K562 (cell line): Measurements from ENCODE around the gene RNF113B. TPM values are rescaled to one million over a fixed set of nuclear protein-coding genes. Genes with fewer than 3 reads are reported as not detected.

Source experiments
- ATAC-seq: fragments of 200-7000 bp; cut with Tn5 transposase; 3 replicates; pipeline ENCODE4 v1.9.1; 2020; ENCODE audit warnings: moderate library complexity
- BruUV-seq: library from RNA; stranded (reverse); fragments of 400-500 nt; replicated peaks from 2 replicates; lab custom pipeline; 2021; lab: Mats Ljungman, UMichigan
- CTCF ChIA-PET: fragments of 300-600 bp; formaldehyde crosslinking; extraction: SDS; loops from one replicate; lab custom pipeline; 2021; ENCODE audit warnings: low intra/inter-chr PET ratio; lab: Yijun Ruan, JAX
- POLR2A ChIA-PET: fragments of 300-600, 350-650 bp; sonication (Branson Sonifier 250); formaldehyde crosslinking; extraction: SDS; loops from one replicate; lab custom pipeline; 2021; ENCODE audit warnings: antibody characterized with exemption, inconsistent platforms; lab: Yijun Ruan, JAX
- DNase-seq, 4 experiments: peaks; one replicate each; pipeline versions ENCODE4 v3.0.0 to v3.0.0-alpha.2; 2011 to 2018; ENCODE audit warnings: low spot score in 3 of 4, mixed read lengths in 3 of 4; ENCODE audit errors: extremely low read depth in 1 of 4
- FAIRE-seq: peaks from 2 replicates; lab custom pipeline; 2011; peaks lifted over from hg19 to GRCh38; lab: Jason Lieb, UNC
- H2AFZ ChIP-seq: 2 replicates; pipeline ENCODE4 v1.6.0; 2011; ENCODE audit warnings: low read depth, low read length, control low read depth, inconsistent platforms
- H3K27ac ChIP-seq: fragments of 200-600 bp; 3 replicates; pipeline ENCODE4 v1.8.0; 2011; ENCODE audit warnings: low read depth, mild to moderate bottlenecking, control low read depth, inconsistent platforms, low read length, moderate library complexity, mixed read lengths; ENCODE audit errors: extremely low read depth
- H3K27me3 ChIP-seq, 2 experiments: fragments of 300-600 bp in 1 of 2; 2 replicates in 1 of 2; 3 replicates in 1 of 2; pipeline versions ENCODE4 v1.6.0 to v1.8.0; 2011; ENCODE audit warnings: inconsistent platforms in 2 of 2, low read length in 2 of 2, mild to moderate bottlenecking in 1 of 2, mixed read lengths in 1 of 2, moderate library complexity in 1 of 2; ENCODE audit not compliant: control insufficient read depth in 2 of 2, insufficient read depth in 2 of 2
- H3K36me3 ChIP-seq: fragments of 300-600 bp; 3 replicates; pipeline ENCODE4 v1.8.0; 2011; ENCODE audit warnings: mild to moderate bottlenecking, low read length, inconsistent platforms; ENCODE audit not compliant: control insufficient read depth, insufficient read depth
- H3K4me1 ChIP-seq, 2 experiments: fragments of 200-600 bp in 1 of 2; replicated peaks in 1 of 2; 2 replicates in 1 of 2; 3 replicates in 1 of 2; pipeline versions ENCODE4 v1.5.1 to v1.8.0; 2011; ENCODE audit warnings: inconsistent platforms in 2 of 2, low read length in 2 of 2, mild to moderate bottlenecking in 1 of 2, mixed read lengths in 1 of 2, moderate library complexity in 1 of 2; ENCODE audit not compliant: control insufficient read depth in 2 of 2, insufficient read depth in 2 of 2
- H3K4me2 ChIP-seq: 2 replicates; pipeline ENCODE4 v1.6.1; 2011; ENCODE audit warnings: low read length, control low read depth, inconsistent platforms, mixed read lengths; ENCODE audit not compliant: insufficient read depth
- H3K4me3 ChIP-seq: fragments of 200-600 bp; sonication (generic), shearing (Covaris generic); 2 replicates; pipeline ENCODE4 v1.5.1; 2016; ENCODE audit warnings: control low read depth, inconsistent platforms
- H3K79me2 ChIP-seq: fragments of 200-600 bp; 3 replicates; pipeline ENCODE4 v1.8.0; 2011; ENCODE audit warnings: low read length, inconsistent platforms; ENCODE audit not compliant: control insufficient read depth, insufficient read depth
- H3K9ac ChIP-seq, 2 experiments: 2 replicates each; pipeline versions ENCODE4 v1.6.0 to v1.6.1; 2011; ENCODE audit warnings: low read depth in 2 of 2, low read length in 2 of 2, control low read depth in 1 of 2, inconsistent platforms in 1 of 2, mild to moderate bottlenecking in 1 of 2, mixed read lengths in 1 of 2; ENCODE audit not compliant: insufficient read depth in 1 of 2
- H3K9me1 ChIP-seq: one replicate; pipeline ENCODE4 v1.6.0; 2011; ENCODE audit warnings: inconsistent platforms, mild to moderate bottlenecking, low read length, moderate library complexity; ENCODE audit not compliant: control insufficient read depth, insufficient read depth
- H3K9me3 ChIP-seq: replicated peaks from 2 replicates; pipeline ENCODE4 v1.5.1; 2011; ENCODE audit warnings: low read depth, low read length, inconsistent platforms; ENCODE audit not compliant: control insufficient read depth, insufficient read depth
- H4K20me1 ChIP-seq: replicated peaks from 2 replicates; pipeline ENCODE4 v1.6.1; 2011; ENCODE audit warnings: low read length, inconsistent platforms, mixed read lengths; ENCODE audit not compliant: control insufficient read depth, insufficient read depth
- ATF4 ChIP-seq: fragments of 450-650 bp; formaldehyde crosslinking; IDR thresholded peaks from 2 replicates; pipeline ENCODE4 v1.4.0; 2022; ENCODE audit warnings: mild to moderate bottlenecking, moderate library complexity
- ATF6 ChIP-seq: sonication (generic); formaldehyde crosslinking; IDR thresholded peaks from 2 replicates; pipeline ENCODE4 v1.4.0; 2020; ENCODE audit warnings: mild to moderate bottlenecking, missing genetic modification reagents
- BHLHE40 ChIP-seq: IDR thresholded peaks from 2 replicates; pipeline ENCODE4 v1.6.1; 2011; ENCODE audit warnings: low read length, improper control_type of control experiment
- CHD4 ChIP-seq: fragments of 200-600 bp; sonication (generic); IDR thresholded peaks from 3 replicates; pipeline ENCODE4 v1.6.1; 2012; ENCODE audit warnings: low read depth, mild to moderate bottlenecking, mixed read lengths, low read length, inconsistent platforms; ENCODE audit not compliant: insufficient read depth, insufficient replicate concordance, poor library complexity, severe bottlenecking
- DNMT1 ChIP-seq: fragments of 450-650 bp; IDR thresholded peaks from 2 replicates; pipeline ENCODE4 v1.6.1; 2016; ENCODE audit warnings: antibody characterized with exemption, mild to moderate bottlenecking
- FOXA1 ChIP-seq: fragments of 450-650 bp; IDR thresholded peaks from 2 replicates; pipeline ENCODE4 v1.6.1; 2016; ENCODE audit warnings: mild to moderate bottlenecking, borderline replicate concordance
- GABPB2 ChIP-seq: fragments of 250-450 bp; sonication (Bioruptor Pico); conservative IDR thresholded peaks from 2 replicates; pipeline ENCODE4 v1.5.1; 2021; ENCODE audit warnings: mild to moderate bottlenecking
- KLF1 ChIP-seq: fragments of 450-650 bp; IDR thresholded peaks from 2 replicates; pipeline ENCODE4 v1.6.1; 2016; ENCODE audit warnings: missing genetic modification characterization, missing compliant biosample characterization
- NRF1 ChIP-seq, 2 experiments: fragments of 450-650 bp; IDR thresholded peaks in 1 of 2; conservative IDR thresholded peaks in 1 of 2; 2 replicates each; pipeline ENCODE4 v1.6.1; 2014; ENCODE audit warnings: mild to moderate bottlenecking in 2 of 2
- PTRF ChIP-seq: fragments of 450-650 bp; IDR thresholded peaks from 2 replicates; pipeline ENCODE4 v1.6.1; 2016; ENCODE audit warnings: mild to moderate bottlenecking, missing genetic modification characterization, missing compliant biosample characterization
- RB1 ChIP-seq: fragments of 450-650 bp; IDR thresholded peaks from 2 replicates; pipeline ENCODE4 v1.6.1; 2017; ENCODE audit warnings: low read depth, mild to moderate bottlenecking
- THRAP3 ChIP-seq: fragments of 450-650 bp; IDR thresholded peaks from 2 replicates; pipeline ENCODE4 v1.6.1; 2016; ENCODE audit warnings: mild to moderate bottlenecking, inconsistent platforms, borderline replicate concordance
- ZBTB7A ChIP-seq: IDR thresholded peaks from 2 replicates; pipeline ENCODE4 v1.6.1; 2011; ENCODE audit warnings: low read depth, mild to moderate bottlenecking, low read length, moderate library complexity, borderline replicate concordance; ENCODE audit not compliant: control insufficient read depth
- WGBS: fragments of 100-300 bp; shearing (Covaris generic); methylation state at CpG from one replicate; pipeline ENCODE4 v1.1.6; 2016; ENCODE audit warnings: low coverage, mixed read lengths; ENCODE audit not compliant: insufficient coverage; ENCODE audit errors: missing lambda C conversion rate; 5-methylcytosine and 5-hydroxymethylcytosine counted together
- in situ Hi-C: fragments of 300-500 bp; cut with MboI; formaldehyde crosslinking; loops from 4 replicates; pipeline ENCODE4 v1.15.0; 2018; ENCODE audit warnings: inconsistent platforms, mixed read lengths
- intact Hi-C: fragments of 100-400 bp; cut with micrococcal nuclease; formaldehyde crosslinking; loops from 2 replicates; pipeline ENCODE4 v1.14.2; 2022
- polyA plus RNA-seq, 8 experiments: library from polyadenylated mRNA; depleted of rRNA in 4 of 8; stranded (reverse) in 5 of 8; unstranded in 3 of 8; fragments of >200 nt; fragmentation: Nextera tagmentation in 2 of 8; fragmentation: Illumina TruSeq in 1 of 8; extraction: Ambion mirVana in 2 of 8; extraction: Trizol in 1 of 8; gene quantifications; 2 replicates each; pipeline versions ENCODE4 v1.2.1 to v1.2.3, GENCODE V29; 2011 to 2014; ENCODE audit warnings: inconsistent platforms in 1 of 8, missing spikeins in 1 of 8
- total RNA-seq, 7 experiments: library from RNA; depleted of rRNA in 6 of 7; stranded (reverse); fragments of >200 nt in 6 of 7; fragmentation: Illumina TruSeq in 2 of 7; extraction: Trizol in 2 of 7; gene quantifications; 2 replicates each; pipeline versions ENCODE4 v1.2.1 to v1.2.3, GENCODE V29; 2011 to 2021; ENCODE audit warnings: low replicate concordance in 1 of 7
- TF ChIP-seq, protein P1 (sequence below): fragments of 450-650 bp; formaldehyde crosslinking; IDR thresholded peaks from 2 replicates; pipeline ENCODE4 v1.4.0; 2022; ENCODE audit warnings: missing genetic modification characterization

RNF113B gene
- total and polyA plus RNA-seq, 9 of the 15 experiments (the other 6 are each of a cell fraction or from before 2014, with no cell fraction given), result 0.09 TPM; not detected in 8

DNA sequence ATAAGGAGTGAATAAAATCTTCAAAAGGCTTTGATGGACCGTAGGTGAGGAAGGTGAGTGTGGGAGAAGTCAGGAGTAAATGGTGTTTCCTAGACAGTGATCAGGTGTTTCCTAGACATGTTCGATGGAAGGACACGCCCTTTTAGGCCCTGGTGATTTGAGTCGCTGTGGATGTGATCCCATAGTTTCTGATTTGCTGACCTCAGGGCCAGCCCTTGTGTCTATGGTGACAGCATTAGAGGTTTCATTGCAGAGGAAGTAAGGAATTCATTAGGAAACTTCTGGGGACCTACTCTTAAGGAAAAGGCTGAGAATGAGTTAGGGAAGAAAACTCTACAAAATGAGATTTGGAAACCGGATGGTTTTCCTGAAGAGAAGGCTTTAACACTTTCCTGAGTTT is 31.5 kb upstream of the RNF113B start:
- ATAC-seq, result no peak
- H3K79me2 ChIP-seq, result no peaks in the 10 kb centered on the region
- H3K4me2 ChIP-seq, result no peak overlapping the region
- no peaks in the 10 kb centered on the region for H3K4me1 ChIP-seq
- H3K4me3 ChIP-seq, result no peak overlapping the region
- peaks cover 0 to 7% of the 10 kb centered on the region in 2 experiments; a peak in 2 of 5 replicates for H3K27me3 ChIP-seq
- FAIRE-seq, result no peak
- H3K36me3 ChIP-seq, result no peaks in the 10 kb centered on the region
- no peak for TF ChIP-seq ZBTB7A
- TF ChIP-seq CHD4, result no peak
- no peak for TF ChIP-seq GABPB2 (CRISPR knock-in tag)
- no peak for TF ChIP-seq BHLHE40
- no peak for TF ChIP-seq RB1
- no peak for TF ChIP-seq ATF6 (CRISPR knock-in tag)
- no peak for TF ChIP-seq ATF4
- no peak for TF ChIP-seq THRAP3
- no peak for TF ChIP-seq PTRF (tag)
- no peak for TF ChIP-seq DNMT1
- TF ChIP-seq NRF1 (conservative IDR thresholded peaks at IDR 0.05 in 1 of 2, IDR thresholded peaks at IDR 0.05 in 1 of 2), result no peak
- no peak for TF ChIP-seq KLF1 (tag)
- TF ChIP-seq, protein P1, sequence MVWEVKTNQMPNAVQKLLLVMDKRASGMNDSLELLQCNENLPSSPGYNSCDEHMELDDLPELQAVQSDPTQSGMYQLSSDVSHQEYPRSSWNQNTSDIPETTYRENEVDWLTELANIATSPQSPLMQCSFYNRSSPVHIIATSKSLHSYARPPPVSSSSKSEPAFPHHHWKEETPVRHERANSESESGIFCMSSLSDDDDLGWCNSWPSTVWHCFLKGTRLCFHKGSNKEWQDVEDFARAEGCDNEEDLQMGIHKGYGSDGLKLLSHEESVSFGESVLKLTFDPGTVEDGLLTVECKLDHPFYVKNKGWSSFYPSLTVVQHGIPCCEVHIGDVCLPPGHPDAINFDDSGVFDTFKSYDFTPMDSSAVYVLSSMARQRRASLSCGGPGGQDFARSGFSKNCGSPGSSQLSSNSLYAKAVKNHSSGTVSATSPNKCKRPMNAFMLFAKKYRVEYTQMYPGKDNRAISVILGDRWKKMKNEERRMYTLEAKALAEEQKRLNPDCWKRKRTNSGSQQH (CRISPR knock-in tag), result no peak
- TF ChIP-seq FOXA1, result no peak
- H2AFZ ChIP-seq, result no peak overlapping the region
- no peak overlapping the region for H3K9ac ChIP-seq
- intact Hi-C loops, result no loop called here
- ChIA-PET POLR2A (no interaction called here), CTCF (no interaction called here)
- no peaks in the 10 kb centered on the region for H4K20me1 ChIP-seq
- no TSS peak for BruUV-seq
- H3K27ac ChIP-seq, result no peak overlapping the region
- DNase-seq, result no peak
- no peaks in the 10 kb centered on the region for H3K9me1 ChIP-seq
- no peaks in the 10 kb centered on the region for H3K9me3 ChIP-seq
- 0% methylated on average over 5 of the region's 5 CpGs for WGBS
- in situ Hi-C loops, result no loop called here
